ENCODE data around the gene GNG13.

GNG13 gene

DNA sequence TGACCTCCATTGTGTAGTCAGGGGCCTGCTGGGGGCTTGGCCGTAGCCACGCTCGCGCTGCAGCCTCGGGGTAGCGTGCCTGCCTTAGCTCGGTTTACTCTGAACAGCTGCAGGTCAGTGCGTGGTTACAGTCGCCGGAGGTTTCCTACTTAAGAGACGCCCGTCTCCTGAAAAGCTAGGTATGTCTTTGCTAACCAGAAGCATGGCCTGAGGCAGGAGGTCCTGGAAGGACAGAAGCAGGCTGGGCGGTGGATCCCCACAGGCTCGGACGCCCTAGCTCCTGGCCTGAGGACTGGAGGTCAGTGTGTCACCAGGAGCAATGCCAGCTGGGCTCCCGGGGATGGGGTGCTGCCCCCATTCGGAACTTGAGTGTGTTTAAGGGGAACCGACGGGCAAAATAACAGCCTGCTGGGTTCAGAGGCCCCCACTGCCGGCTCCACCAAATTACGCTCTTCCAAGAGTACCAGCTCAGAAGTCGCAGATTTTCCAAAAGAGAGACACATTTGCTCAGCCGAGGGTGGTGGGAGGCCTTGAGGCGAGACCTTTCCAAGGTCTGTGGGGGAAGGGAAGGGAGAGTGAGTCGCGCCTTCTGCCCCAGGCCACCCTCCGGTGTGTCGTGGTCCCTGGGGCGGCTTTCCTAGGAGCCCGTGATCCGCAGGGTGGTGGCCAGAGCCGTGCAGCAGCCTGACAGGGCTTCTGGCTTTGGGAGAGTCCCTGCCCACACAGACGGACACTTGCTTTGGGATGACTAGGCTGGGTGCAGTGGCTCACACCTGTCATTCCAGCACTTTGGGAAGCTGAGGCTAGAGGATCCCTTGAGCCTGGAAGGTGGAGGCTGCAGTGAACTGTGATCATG lies 3.9 kb upstream of the GNG13 start:
- Histone ChIP-seq H3K4me3 (ENCODE audit: low read length) (no peak overlapping the region), H3K4me2 (ENCODE audit: low read length) (no peak overlapping the region), H3K27me3 (ENCODE audit: control insufficient read depth, low read length) (peaks cover 47% of the 10 kb centered on the region), H3K9me2 (replicated peaks; ENCODE audit: control insufficient read depth, low read length) (no peaks in the 10 kb centered on the region), H3K36me3 (ENCODE audit: control insufficient read depth, low read length) (peaks cover 5% of the 10 kb centered on the region), H3K27ac (ENCODE audit: low read depth, low read length) (no peak overlapping the region), H3K79me2 (ENCODE audit: control insufficient read depth, low read length) (peaks cover 11% of the 10 kb centered on the region), H3F3A (ENCODE audit: control insufficient read depth, insufficient read depth) (no peaks in the 10 kb centered on the region; the same call in 1 of the 2 replicates), H3K9me3 (ENCODE audit: control insufficient read depth, insufficient read depth, low read length) (no peaks in the 10 kb centered on the region), H4K20me1 (ENCODE audit: control insufficient read depth, insufficient read depth, low read depth, low read length) (0 out of 2 replicates have a peak, but pooled peaks cover 8% of the 10 kb centered on the region), H3K4me1 (ENCODE audit: control insufficient read depth, low read length) (peaks cover 12% of the 10 kb centered on the region)
- no peak for TF ChIP-seq EZH2phosphoT487 (IDR thresholded peaks at IDR 0.05; ENCODE audit: borderline replicate concordance, low read length)
- TF ChIP-seq, protein P1, sequence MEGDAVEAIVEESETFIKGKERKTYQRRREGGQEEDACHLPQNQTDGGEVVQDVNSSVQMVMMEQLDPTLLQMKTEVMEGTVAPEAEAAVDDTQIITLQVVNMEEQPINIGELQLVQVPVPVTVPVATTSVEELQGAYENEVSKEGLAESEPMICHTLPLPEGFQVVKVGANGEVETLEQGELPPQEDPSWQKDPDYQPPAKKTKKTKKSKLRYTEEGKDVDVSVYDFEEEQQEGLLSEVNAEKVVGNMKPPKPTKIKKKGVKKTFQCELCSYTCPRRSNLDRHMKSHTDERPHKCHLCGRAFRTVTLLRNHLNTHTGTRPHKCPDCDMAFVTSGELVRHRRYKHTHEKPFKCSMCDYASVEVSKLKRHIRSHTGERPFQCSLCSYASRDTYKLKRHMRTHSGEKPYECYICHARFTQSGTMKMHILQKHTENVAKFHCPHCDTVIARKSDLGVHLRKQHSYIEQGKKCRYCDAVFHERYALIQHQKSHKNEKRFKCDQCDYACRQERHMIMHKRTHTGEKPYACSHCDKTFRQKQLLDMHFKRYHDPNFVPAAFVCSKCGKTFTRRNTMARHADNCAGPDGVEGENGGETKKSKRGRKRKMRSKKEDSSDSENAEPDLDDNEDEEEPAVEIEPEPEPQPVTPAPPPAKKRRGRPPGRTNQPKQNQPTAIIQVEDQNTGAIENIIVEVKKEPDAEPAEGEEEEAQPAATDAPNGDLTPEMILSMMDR (IDR thresholded peaks at IDR 0.05; ENCODE audit: low read depth, low read length, poor library complexity, severe bottlenecking): no peak

GRCh38 chr16:803754-804080 lies 3.2 kb upstream of the GNG13 start:
- Histone ChIP-seq H3K9me2 (replicated peaks; ENCODE audit: control insufficient read depth, low read length) (no peaks in the 10 kb centered on the region), H3K79me2 (ENCODE audit: control insufficient read depth, low read length) (peaks cover 11% of the 10 kb centered on the region), H3K4me2 (ENCODE audit: low read length) (no peak overlapping the region), H4K20me1 (ENCODE audit: control insufficient read depth, insufficient read depth, low read depth, low read length) (peaks cover 12% of the 10 kb centered on the region; the same call in 1 of the 2 replicates), H3K4me3 (ENCODE audit: low read length) (no peak overlapping the region), H3K4me1 (ENCODE audit: control insufficient read depth, low read length) (peaks cover 13% of the 10 kb centered on the region), H3K36me3 (ENCODE audit: control insufficient read depth, low read length) (peaks cover 5% of the 10 kb centered on the region), H3K27ac (ENCODE audit: low read depth, low read length) (no peak overlapping the region), H3K9me3 (ENCODE audit: control insufficient read depth, insufficient read depth, low read length) (no peaks in the 10 kb centered on the region), H3F3A (ENCODE audit: control insufficient read depth, insufficient read depth) (no peaks in the 10 kb centered on the region; the same call in 1 of the 2 replicates), H3K27me3 (ENCODE audit: control insufficient read depth, low read length) (peaks cover 52% of the 10 kb centered on the region)
- TF ChIP-seq EZH2phosphoT487 (IDR thresholded peaks at IDR 0.05; ENCODE audit: borderline replicate concordance, low read length): no peak
- TF ChIP-seq, protein P1 (IDR thresholded peaks at IDR 0.05; ENCODE audit: low read depth, low read length, poor library complexity, severe bottlenecking): no peak

DNA sequence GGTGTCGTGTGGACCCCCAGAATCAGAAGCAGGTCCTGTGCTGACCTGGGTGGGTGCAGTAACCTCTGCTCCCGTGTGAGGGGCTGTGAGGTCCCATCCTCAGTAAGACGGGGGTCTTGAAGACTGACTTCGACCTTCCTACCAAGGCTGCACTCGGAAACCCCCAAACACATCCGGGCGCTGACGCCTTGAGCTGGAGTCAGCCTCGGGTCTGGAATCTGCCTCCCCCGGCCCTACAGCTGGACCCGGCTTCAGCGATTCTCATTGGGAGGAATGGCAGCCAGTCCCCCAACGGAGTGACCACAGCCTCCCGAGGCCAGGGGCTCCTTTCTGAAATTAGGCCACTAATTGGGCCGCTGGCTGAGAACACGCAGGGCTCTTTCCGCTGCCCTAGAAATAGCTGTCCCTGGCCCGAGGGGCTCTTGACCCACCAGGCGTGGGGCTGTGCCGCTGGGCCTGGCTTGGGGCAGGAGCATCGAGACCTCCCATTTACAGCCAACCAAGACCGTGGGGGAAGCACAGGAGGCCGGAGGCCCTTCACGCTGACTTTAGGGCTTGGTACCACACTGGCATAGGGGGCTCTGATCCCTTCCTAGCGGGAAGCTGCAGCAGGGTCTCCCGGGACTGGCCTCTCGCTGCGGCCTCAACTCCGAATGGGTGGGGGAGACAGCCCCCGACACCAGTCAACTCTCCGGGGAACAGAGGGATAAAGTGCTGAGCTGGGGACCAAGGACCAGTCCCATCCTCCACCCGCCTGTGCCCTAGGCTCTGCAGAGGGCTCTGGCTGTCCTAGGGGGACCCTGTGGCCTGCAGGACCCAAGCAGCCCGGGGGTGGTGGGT lies 2.6 kb upstream of the GNG13 start:
- Histone ChIP-seq H3K36me3 (ENCODE audit: control insufficient read depth, low read length) (peaks cover 5% of the 10 kb centered on the region), H3K27me3 (ENCODE audit: control insufficient read depth, low read length) (peaks cover 52% of the 10 kb centered on the region)
- no peak for TF ChIP-seq EZH2phosphoT487 (IDR thresholded peaks at IDR 0.05; ENCODE audit: borderline replicate concordance, low read length)
- TF ChIP-seq, protein P1 (IDR thresholded peaks at IDR 0.05; ENCODE audit: low read depth, low read length, poor library complexity, severe bottlenecking): no peak

More for the DNA sequence above, 2.6 kb upstream of the GNG13 start:
- Histone ChIP-seq H3K9me2 (replicated peaks; ENCODE audit: control insufficient read depth, low read length) (no peaks in the 10 kb centered on the region), H3K4me2 (ENCODE audit: low read length) (no peak overlapping the region), H3K79me2 (ENCODE audit: control insufficient read depth, low read length) (peaks cover 11% of the 10 kb centered on the region), H3F3A (ENCODE audit: control insufficient read depth, insufficient read depth) (no peaks in the 10 kb centered on the region; the same call in 1 of the 2 replicates), H3K27ac (ENCODE audit: low read depth, low read length) (no peak overlapping the region), H3K4me3 (ENCODE audit: low read length) (no peak overlapping the region), H4K20me1 (ENCODE audit: control insufficient read depth, insufficient read depth, low read depth, low read length) (peaks cover 13% of the 10 kb centered on the region; the same call in 1 of the 2 replicates), H3K4me1 (ENCODE audit: control insufficient read depth, low read length) (peaks cover 12% of the 10 kb centered on the region), H3K9me3 (ENCODE audit: control insufficient read depth, insufficient read depth, low read length) (no peaks in the 10 kb centered on the region)
